HL-60 (cell line): ENCODE data around the gene RGS7.

ENCODE experiments used
- DNase-seq, 2 experiments: peaks; one replicate each; pipeline ENCODE4 v3.0.0-alpha.2; 2010 to 2020; ENCODE audit warnings: low read depth in 1 of 2, low spot score in 1 of 2
- H3K27ac ChIP-seq: fragments of 250-450 bp; sonication (Bioruptor Pico); replicated peaks from 2 replicates; pipeline ENCODE4 v1.5.1; 2020; ENCODE audit warnings: mild to moderate bottlenecking, moderate library complexity
- H3K27me3 ChIP-seq: fragments of 250-450 bp; sonication (Bioruptor Pico); 2 replicates; pipeline ENCODE4 v1.5.1; 2021; ENCODE audit warnings: mild to moderate bottlenecking, moderate library complexity; ENCODE audit not compliant: insufficient read depth, poor library complexity, severe bottlenecking
- H3K4me3 ChIP-seq: replicated peaks from 2 replicates; pipeline ENCODE4 v1.5.1; 2011; ENCODE audit warnings: mild to moderate bottlenecking, control low read depth, low read length; ENCODE audit not compliant: insufficient read depth
- CTCF ChIP-seq: IDR thresholded peaks from one replicate; pipeline ENCODE4 v1.5.1; 2011; ENCODE audit warnings: low read length, control low read depth, inconsistent platforms; ENCODE audit not compliant: insufficient read depth
- GABPA ChIP-seq: IDR thresholded peaks from 2 replicates; pipeline ENCODE4 v1.6.1; 2012; ENCODE audit warnings: low read depth
- POLR2AphosphoS5 ChIP-seq: IDR thresholded peaks from 2 replicates; pipeline ENCODE4 v1.6.1; 2012; ENCODE audit warnings: low read depth
- REST ChIP-seq: IDR thresholded peaks from 2 replicates; pipeline ENCODE4 v1.6.1; 2012; ENCODE audit warnings: low read depth; ENCODE audit not compliant: insufficient replicate concordance
- SPI1 ChIP-seq: IDR thresholded peaks from 2 replicates; pipeline ENCODE4 v1.6.1; 2012; ENCODE audit warnings: low read depth, mild to moderate bottlenecking, borderline replicate concordance

The RGS7 gene

GRCh38 chr1:241351841-241352240 is 5.2 kb downstream of the RGS7 start:
- TF ChIP-seq REST (no peak), SPI1 (no peak), GABPA (no peak), CTCF (no peak), POLR2AphosphoS5 (no peak)
- H3K4me3 ChIP-seq: no peak overlapping the region
- H3K27me3 ChIP-seq: peaks cover 17% of the 10 kb centered on the region
- no peak for DNase-seq
- no peak overlapping the region for H3K27ac ChIP-seq

DNA sequence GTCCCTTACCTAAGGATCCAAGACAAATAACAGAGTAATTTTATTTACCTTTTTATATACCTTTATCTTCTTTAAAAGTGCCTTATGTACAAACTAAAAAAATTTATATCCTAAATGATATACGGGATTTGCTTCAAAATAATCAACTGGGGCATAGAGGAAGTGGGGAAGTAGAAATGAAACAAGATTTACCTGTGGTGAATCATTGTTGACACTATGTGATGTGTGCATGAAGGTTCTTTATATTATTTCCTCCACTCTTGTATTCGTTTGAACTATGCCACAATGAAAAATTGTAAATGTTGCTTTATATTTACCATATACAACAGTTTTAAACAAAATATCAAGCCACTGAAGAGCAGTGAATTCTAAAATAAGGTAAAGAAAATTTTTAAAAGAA is 13.0 kb downstream of the RGS7 start:
- no peaks in the 10 kb centered on the region for H3K27me3 ChIP-seq

DNA sequence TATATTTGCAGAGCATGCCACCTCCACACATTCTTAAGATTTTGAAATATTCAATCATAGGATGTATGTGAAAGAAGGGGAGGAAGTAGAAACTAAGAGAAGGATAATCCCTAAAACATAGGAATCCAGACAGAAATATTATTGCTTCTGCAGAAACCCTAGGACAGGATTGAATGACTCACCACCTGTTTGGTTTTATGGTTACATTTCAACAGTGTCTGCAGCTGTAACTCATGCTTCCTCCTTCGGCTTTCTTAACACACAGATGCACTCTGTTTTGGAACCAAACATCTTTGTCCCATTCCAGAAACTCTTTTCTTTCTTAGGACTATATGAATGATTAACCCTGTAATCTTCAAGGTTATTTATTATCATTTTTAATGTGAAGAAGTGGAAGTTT is 20.7 kb downstream of the RGS7 start:
- no peak for TF ChIP-seq REST
- TF ChIP-seq GABPA: no peak
- no peak for TF ChIP-seq POLR2AphosphoS5
- no peak for TF ChIP-seq CTCF
- TF ChIP-seq SPI1: no peak
- Histone ChIP-seq H3K27ac (peak overlapping the region; percentile 13; the same call in 1 of the 2 replicates), H3K27me3 (no peaks in the 10 kb centered on the region), H3K4me3 (no peak overlapping the region)
- peak; percentile 22 to 49 for DNase-seq

More for the DNA sequence above, 13.0 kb downstream of the RGS7 start:
- no peak for DNase-seq
- no peak for TF ChIP-seq CTCF
- TF ChIP-seq GABPA: no peak
- no peak for TF ChIP-seq SPI1
- H3K4me3 ChIP-seq: no peak overlapping the region
- H3K27ac ChIP-seq: no peak overlapping the region

DNA sequence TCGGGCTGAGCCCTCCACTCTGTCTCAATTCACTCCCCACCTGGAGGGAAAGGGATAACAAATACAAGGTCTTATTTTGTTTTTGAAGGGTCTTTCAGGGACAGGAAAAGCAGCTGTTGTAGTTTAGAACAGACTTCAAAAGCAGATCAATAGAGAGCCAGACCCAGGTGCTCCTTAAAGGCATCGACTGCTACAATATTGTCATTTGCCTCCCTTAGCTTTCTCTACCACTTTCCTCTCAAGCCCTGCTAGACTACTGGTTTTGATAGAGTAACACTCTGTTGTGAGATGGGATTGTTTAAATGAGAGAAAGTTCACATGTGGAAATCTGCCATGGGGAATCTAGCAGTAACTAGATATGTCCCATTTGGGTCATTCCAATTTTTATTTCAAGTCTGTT is 24.0 kb downstream of the RGS7 start:
- H3K4me3 ChIP-seq: no peak overlapping the region
- no peaks in the 10 kb centered on the region for H3K27me3 ChIP-seq
- TF ChIP-seq SPI1 (no peak), REST (no peak), CTCF (no peak), POLR2AphosphoS5 (no peak), GABPA (no peak)
- no peak overlapping the region for H3K27ac ChIP-seq
- DNase-seq: no peak
